OCI-LY1 (cell line): ENCODE results near the gene AEBP1.

Experiments used
- H2AFZ ChIP-seq: fragments of 200-600 bp; sonication (generic), shearing (Covaris generic); 2 replicates; pipeline ENCODE4 v1.6.0; 2014; ENCODE audit warnings: antibody characterized with exemption, mild to moderate bottlenecking, low read length
- H3F3A ChIP-seq: fragments of 200-600 bp; sonication (generic), shearing (Covaris generic); 2 replicates; pipeline ENCODE4 v1.6.0; 2014; ENCODE audit warnings: mild to moderate bottlenecking, antibody characterized with exemption, low read length, moderate library complexity; ENCODE audit not compliant: insufficient read depth
- H3K27ac ChIP-seq: fragments of 200-600 bp; sonication (generic); 2 replicates; pipeline ENCODE4 v1.5.1; 2014; ENCODE audit warnings: low read length, mixed run types, mild to moderate bottlenecking, low read depth; ENCODE audit not compliant: poor library complexity, severe bottlenecking
- H3K27me3 ChIP-seq: fragments of 200-600 bp; sonication (generic); 2 replicates; pipeline ENCODE4 v1.6.0; 2014; ENCODE audit warnings: antibody characterized with exemption, mild to moderate bottlenecking, low read length, moderate library complexity; ENCODE audit not compliant: insufficient read depth
- H3K36me3 ChIP-seq: fragments of 200-600 bp; sonication (generic); 2 replicates; pipeline ENCODE4 v1.6.1; 2014; ENCODE audit warnings: mild to moderate bottlenecking, antibody characterized with exemption, low read length, moderate library complexity, mixed read lengths; ENCODE audit not compliant: insufficient read depth
- H3K4me1 ChIP-seq: fragments of 200-600 bp; sonication (generic); 2 replicates; pipeline ENCODE4 v1.5.1; 2014; ENCODE audit warnings: mild to moderate bottlenecking, low read length, moderate library complexity; ENCODE audit not compliant: insufficient read depth, severe bottlenecking
- H3K4me2 ChIP-seq: fragments of 200-600 bp; sonication (generic), shearing (Covaris generic); 2 replicates; pipeline ENCODE4 v1.6.1; 2014; ENCODE audit warnings: low read length
- H3K4me3 ChIP-seq: fragments of 200-600 bp; sonication (generic); 2 replicates; pipeline ENCODE4 v1.5.1; 2014; ENCODE audit warnings: low read length, low read depth, mild to moderate bottlenecking, mixed read lengths; ENCODE audit not compliant: poor library complexity, severe bottlenecking
- H3K79me2 ChIP-seq: fragments of 200-600 bp; shearing (Covaris generic); 2 replicates; pipeline ENCODE4 v1.6.1; 2016; ENCODE audit warnings: mixed run types, low read length, mixed read lengths; ENCODE audit not compliant: insufficient read depth
- H3K9ac ChIP-seq: fragments of 200-600 bp; sonication (generic), shearing (Covaris generic); 2 replicates; pipeline ENCODE4 v1.6.1; 2014; ENCODE audit warnings: mild to moderate bottlenecking, low read length, mixed read lengths
- H3K9me2 ChIP-seq: fragments of 200-600 bp; sonication (generic), shearing (Covaris generic); 2 replicates; pipeline ENCODE4 v1.6.1; 2014; ENCODE audit warnings: low read depth, mild to moderate bottlenecking, low read length, mixed read lengths
- H3K9me3 ChIP-seq: fragments of 200-600 bp; shearing (Covaris generic); 2 replicates; pipeline ENCODE4 v1.6.1; 2014; ENCODE audit warnings: low read length, mixed read lengths
- H4K20me1 ChIP-seq: fragments of 200-600 bp; sonication (generic), shearing (Covaris generic); 2 replicates; pipeline ENCODE4 v1.6.0; 2016; ENCODE audit warnings: mild to moderate bottlenecking, low read length; ENCODE audit not compliant: insufficient read depth
- EZH2 ChIP-seq: fragments of 200-600 bp; sonication (generic), shearing (Covaris generic); IDR thresholded peaks from 2 replicates; pipeline ENCODE4 v1.8.0; 2017; ENCODE audit warnings: borderline replicate concordance, mixed run types, mild to moderate bottlenecking, antibody characterized with exemption, low read length, moderate library complexity, mixed read lengths
- TF ChIP-seq, protein P1 (sequence below): fragments of 200-600 bp; sonication (generic), shearing (Covaris generic); IDR thresholded peaks from 2 replicates; pipeline ENCODE4 v1.5.1; 2017; ENCODE audit warnings: mild to moderate bottlenecking, antibody characterized with exemption, low read length, moderate library complexity, mixed read lengths

AEBP1 gene

DNA sequence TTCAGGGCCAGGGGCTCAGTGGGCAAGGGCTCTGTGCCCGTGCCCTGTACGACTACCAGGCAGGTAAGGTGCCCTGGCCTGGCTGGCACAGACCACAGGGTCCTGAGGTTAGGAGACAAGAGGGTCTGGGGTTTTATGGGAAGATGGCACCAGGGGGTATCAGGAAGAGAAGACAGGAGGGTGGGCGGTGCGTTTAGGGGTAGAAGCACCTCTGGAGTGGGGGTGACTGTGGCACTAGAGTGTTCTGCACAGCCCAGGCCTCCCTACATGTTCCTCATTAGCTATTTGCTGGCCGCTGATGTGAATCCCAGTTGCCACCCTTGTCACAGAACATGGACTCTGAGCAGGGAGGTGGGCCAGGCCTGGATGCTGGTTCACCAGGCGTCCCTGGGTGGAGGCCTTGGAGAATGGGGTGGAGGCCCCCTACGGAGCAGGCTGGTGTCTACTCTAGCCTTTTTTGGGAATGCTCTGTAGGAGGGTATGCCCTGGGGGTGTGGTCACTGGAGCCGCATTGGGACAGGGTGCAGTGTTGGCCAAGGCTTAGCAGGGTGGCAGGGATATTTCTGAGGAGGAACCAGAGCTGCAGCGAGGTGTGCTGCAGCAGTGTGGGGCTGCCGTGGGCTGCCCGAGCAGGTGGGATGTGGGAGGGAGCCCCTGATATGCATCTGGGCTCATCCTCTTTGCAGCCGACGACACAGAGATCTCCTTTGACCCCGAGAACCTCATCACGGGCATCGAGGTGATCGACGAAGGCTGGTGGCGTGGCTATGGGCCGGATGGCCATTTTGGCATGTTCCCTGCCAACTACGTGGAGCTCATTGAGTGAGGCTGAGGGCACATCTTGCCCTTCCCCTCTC lies 43.8 kb upstream of the AEBP1 start:
- H3K4me3 ChIP-seq = no peak overlapping the region
- no peaks in the 10 kb centered on the region for H4K20me1 ChIP-seq
- TF ChIP-seq, protein P1, sequence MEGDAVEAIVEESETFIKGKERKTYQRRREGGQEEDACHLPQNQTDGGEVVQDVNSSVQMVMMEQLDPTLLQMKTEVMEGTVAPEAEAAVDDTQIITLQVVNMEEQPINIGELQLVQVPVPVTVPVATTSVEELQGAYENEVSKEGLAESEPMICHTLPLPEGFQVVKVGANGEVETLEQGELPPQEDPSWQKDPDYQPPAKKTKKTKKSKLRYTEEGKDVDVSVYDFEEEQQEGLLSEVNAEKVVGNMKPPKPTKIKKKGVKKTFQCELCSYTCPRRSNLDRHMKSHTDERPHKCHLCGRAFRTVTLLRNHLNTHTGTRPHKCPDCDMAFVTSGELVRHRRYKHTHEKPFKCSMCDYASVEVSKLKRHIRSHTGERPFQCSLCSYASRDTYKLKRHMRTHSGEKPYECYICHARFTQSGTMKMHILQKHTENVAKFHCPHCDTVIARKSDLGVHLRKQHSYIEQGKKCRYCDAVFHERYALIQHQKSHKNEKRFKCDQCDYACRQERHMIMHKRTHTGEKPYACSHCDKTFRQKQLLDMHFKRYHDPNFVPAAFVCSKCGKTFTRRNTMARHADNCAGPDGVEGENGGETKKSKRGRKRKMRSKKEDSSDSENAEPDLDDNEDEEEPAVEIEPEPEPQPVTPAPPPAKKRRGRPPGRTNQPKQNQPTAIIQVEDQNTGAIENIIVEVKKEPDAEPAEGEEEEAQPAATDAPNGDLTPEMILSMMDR = no peak
- no peak for TF ChIP-seq EZH2
- no peaks in the 10 kb centered on the region for H3K27me3 ChIP-seq
- H3K9ac ChIP-seq = no peak overlapping the region
- no peak overlapping the region for H2AFZ ChIP-seq
- no peaks in the 10 kb centered on the region for H3F3A ChIP-seq
- H3K79me2 ChIP-seq = no peaks in the 10 kb centered on the region
- H3K27ac ChIP-seq = no peak overlapping the region
- no peak overlapping the region for H3K4me2 ChIP-seq
- H3K4me1 ChIP-seq = peaks cover 12% of the 10 kb centered on the region
- H3K9me2 ChIP-seq = no peaks in the 10 kb centered on the region
- H3K36me3 ChIP-seq = peaks cover 76% of the 10 kb centered on the region
- H3K9me3 ChIP-seq = no peaks in the 10 kb centered on the region

DNA sequence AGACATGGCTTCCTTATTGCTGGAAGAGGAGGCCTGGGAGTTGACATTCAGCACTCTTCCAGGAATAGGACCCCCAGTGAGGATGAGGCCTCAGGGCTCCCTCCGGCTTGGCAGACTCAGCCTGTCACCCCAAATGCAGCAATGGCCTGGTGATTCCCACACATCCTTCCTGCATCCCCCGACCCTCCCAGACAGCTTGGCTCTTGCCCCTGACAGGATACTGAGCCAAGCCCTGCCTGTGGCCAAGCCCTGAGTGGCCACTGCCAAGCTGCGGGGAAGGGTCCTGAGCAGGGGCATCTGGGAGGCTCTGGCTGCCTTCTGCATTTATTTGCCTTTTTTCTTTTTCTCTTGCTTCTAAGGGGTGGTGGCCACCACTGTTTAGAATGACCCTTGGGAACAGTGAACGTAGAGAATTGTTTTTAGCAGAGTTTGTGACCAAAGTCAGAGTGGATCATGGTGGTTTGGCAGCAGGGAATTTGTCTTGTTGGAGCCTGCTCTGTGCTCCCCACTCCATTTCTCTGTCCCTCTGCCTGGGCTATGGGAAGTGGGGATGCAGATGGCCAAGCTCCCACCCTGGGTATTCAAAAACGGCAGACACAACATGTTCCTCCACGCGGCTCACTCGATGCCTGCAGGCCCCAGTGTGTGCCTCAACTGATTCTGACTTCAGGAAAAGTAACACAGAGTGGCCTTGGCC lies 43.0 kb upstream of the AEBP1 start:
- Histone ChIP-seq H3K9me3 (no peaks in the 10 kb centered on the region), H3K4me2 (no peak overlapping the region), H3K9me2 (no peaks in the 10 kb centered on the region), H3K79me2 (no peaks in the 10 kb centered on the region), H2AFZ (no peak overlapping the region), H3K4me1 (peaks cover 12% of the 10 kb centered on the region), H3K36me3 (peaks cover 69% of the 10 kb centered on the region), H3F3A (no peaks in the 10 kb centered on the region), H3K9ac (no peak overlapping the region), H3K27me3 (no peaks in the 10 kb centered on the region), H3K27ac (no peak overlapping the region), H4K20me1 (no peaks in the 10 kb centered on the region), H3K4me3 (no peak overlapping the region)
- TF ChIP-seq, protein P1 = no peak
- TF ChIP-seq EZH2 = no peak

DNA sequence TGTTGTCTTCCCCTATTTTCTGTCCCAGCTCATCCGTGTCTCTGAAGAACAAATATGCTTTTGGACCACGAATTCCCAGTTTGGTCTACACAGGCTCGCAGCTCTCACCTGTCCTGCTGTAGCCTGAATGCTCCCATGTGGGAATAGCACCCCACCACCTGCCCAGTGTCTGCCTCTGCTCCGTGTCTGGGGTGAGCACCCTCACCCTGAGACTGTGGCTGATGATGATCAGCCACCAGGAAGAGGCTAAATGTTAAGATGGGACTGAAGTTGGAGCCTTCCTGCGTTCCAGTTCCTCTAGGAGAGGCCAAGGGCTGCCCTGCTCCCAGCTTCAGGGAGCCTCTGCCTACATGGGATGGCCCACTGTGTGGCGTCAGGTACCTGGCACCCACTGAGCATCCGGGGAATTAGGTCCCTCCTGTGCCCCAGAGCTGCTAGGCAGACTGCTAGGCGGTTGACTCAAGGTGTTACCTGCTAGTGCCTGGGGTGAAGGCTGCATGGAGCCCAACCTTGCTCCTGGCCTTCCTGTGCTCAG lies 42.4 kb upstream of the AEBP1 start:
- Histone ChIP-seq H3F3A (no peaks in the 10 kb centered on the region), H3K9ac (no peak overlapping the region), H3K4me2 (no peak overlapping the region), H4K20me1 (no peaks in the 10 kb centered on the region), H3K79me2 (no peaks in the 10 kb centered on the region), H3K27ac (no peak overlapping the region), H3K9me2 (no peaks in the 10 kb centered on the region), H3K4me1 (peaks cover 12% of the 10 kb centered on the region), H3K4me3 (no peak overlapping the region), H3K27me3 (no peaks in the 10 kb centered on the region; the same call in 1 of the 2 replicates), H3K36me3 (peaks cover 62% of the 10 kb centered on the region), H2AFZ (no peak overlapping the region), H3K9me3 (no peaks in the 10 kb centered on the region)
- TF ChIP-seq, protein P1 = no peak
- TF ChIP-seq EZH2 = no peak
